Smooth muscle cell (in vitro differentiated cells): ENCODE measurements around the gene RYR1. TPM values are rescaled to one million over a fixed set of nuclear protein-coding genes. Genes with fewer than 3 reads are reported as not detected.

Experiments used
- DNase-seq: peaks from one replicate; lab custom pipeline; 2025; ENCODE audit not compliant: unreplicated experiment; lab: John Stamatoyannopoulos, UW
- H2AFZ ChIP-seq: fragments of 200-600 bp; sonication (generic); 2 replicates; pipeline ENCODE4 v1.6.0; 2016; ENCODE audit warnings: antibody characterized with exemption, low read depth, mild to moderate bottlenecking
- H3F3A ChIP-seq: fragments of 200-600 bp; sonication (generic); 2 replicates; pipeline ENCODE4 v1.6.0; 2017; ENCODE audit warnings: antibody characterized with exemption, low read depth
- H3K27ac ChIP-seq: fragments of 200-600 bp; sonication (generic); 2 replicates; pipeline ENCODE4 v1.5.1; 2016; ENCODE audit warnings: low read depth, mild to moderate bottlenecking
- H3K27me3 ChIP-seq: fragments of 200-600 bp; sonication (generic); 2 replicates; pipeline ENCODE4 v1.6.1; 2016; ENCODE audit warnings: low read depth, mild to moderate bottlenecking
- H3K36me3 ChIP-seq: fragments of 200-600 bp; sonication (generic); 2 replicates; pipeline ENCODE4 v1.5.1; 2016; ENCODE audit warnings: low read depth
- H3K4me1 ChIP-seq: fragments of 200-600 bp; sonication (generic); 2 replicates; pipeline ENCODE4 v1.5.1; 2016; ENCODE audit warnings: low read depth
- H3K4me2 ChIP-seq: fragments of 200-600 bp; sonication (generic); 2 replicates; pipeline ENCODE4 v1.6.0; 2016; ENCODE audit warnings: mild to moderate bottlenecking
- H3K4me3 ChIP-seq: fragments of 200-600 bp; sonication (generic); 2 replicates; pipeline ENCODE4 v1.5.1; 2016; ENCODE audit warnings: mild to moderate bottlenecking
- H3K79me2 ChIP-seq: fragments of 200-600 bp; sonication (generic); 2 replicates; pipeline ENCODE4 v1.6.0; 2016; ENCODE audit warnings: low read depth, mild to moderate bottlenecking
- H3K9ac ChIP-seq: fragments of 200-600 bp; sonication (generic); 2 replicates; pipeline ENCODE4 v1.6.0; 2016; ENCODE audit warnings: low read depth
- H3K9me3 ChIP-seq: fragments of 200-600 bp; sonication (generic); replicated peaks from 2 replicates; pipeline ENCODE4 v1.5.1; 2016; ENCODE audit warnings: low read depth
- H4K20me1 ChIP-seq: fragments of 200-600 bp; sonication (generic); 2 replicates; pipeline ENCODE4 v1.6.0; 2016; ENCODE audit warnings: low read depth
- CTCF ChIP-seq: fragments of 200-600 bp; sonication (generic); IDR thresholded peaks from 2 replicates; pipeline ENCODE4 v1.5.1; 2017; ENCODE audit warnings: borderline replicate concordance, mild to moderate bottlenecking, antibody characterized with exemption; ENCODE audit not compliant: insufficient read depth, poor library complexity, severe bottlenecking
- WGBS: methylation state at CpG from one replicate; pipeline ENCODE4 v1.1.7; 2016; ENCODE audit warnings: low lambda C conversion rate; 5-methylcytosine and 5-hydroxymethylcytosine counted together
- polyA plus RNA-seq: library from polyadenylated mRNA; unstranded; fragments of >200 nt; fragmentation: Nextera tagmentation; extraction: Ambion mirVana; gene quantifications from 2 replicates; pipeline ENCODE4 v1.2.1, GENCODE V29; 2016
- total RNA-seq: library from RNA; depleted of rRNA; stranded (reverse); fragments of >200 nt; gene quantifications from 2 replicates; pipeline ENCODE4 v1.2.3, GENCODE V29; 2014

RYR1 gene
- total and polyA plus RNA-seq, 2 experiments from 2014 or later: 0.31 to 0.95 TPM

- 87% methylated on average over 12 of the region's 12 CpGs for WGBS
- H3K36me3 ChIP-seq: no peaks in the 10 kb centered on the region
- DNase-seq: no peak
- no peaks in the 10 kb centered on the region for H3K27me3 ChIP-seq
- no peaks in the 10 kb centered on the region for H4K20me1 ChIP-seq
- no peak overlapping the region for H3K9ac ChIP-seq
- no peak overlapping the region for H3K4me2 ChIP-seq
- H3F3A ChIP-seq: no peaks in the 10 kb centered on the region
- H3K4me1 ChIP-seq: no peaks in the 10 kb centered on the region
- no peak overlapping the region for H3K27ac ChIP-seq
- no peaks in the 10 kb centered on the region for H3K79me2 ChIP-seq
- no peak for TF ChIP-seq CTCF
- H3K4me3 ChIP-seq: no peak overlapping the region
- H2AFZ ChIP-seq: no peak overlapping the region
- H3K9me3 ChIP-seq: no peaks in the 10 kb centered on the region
Observed at GRCh38 chr19:38507551-38508127, 74.1 kb downstream of the RYR1 start.

DNA sequence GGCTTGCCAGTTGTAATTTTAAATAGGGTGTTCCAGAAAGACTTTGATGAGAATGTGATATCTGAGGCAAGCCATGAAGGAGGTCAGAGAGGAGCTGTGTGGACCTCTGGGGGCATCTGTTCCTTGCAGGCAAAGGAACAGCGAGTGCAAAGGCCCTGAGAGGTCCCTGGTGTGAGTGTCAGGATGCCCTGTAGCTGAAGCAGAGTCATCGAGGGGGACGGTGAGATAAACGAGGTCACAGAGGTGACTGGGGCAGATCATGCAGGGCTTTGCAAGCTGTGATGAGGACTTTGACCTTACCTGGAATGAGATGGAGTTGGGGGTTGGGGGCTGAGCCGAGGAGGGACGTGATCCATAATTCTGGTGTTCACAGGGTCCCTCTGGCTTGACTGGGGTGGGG, 75.0 kb downstream of the RYR1 start:
- H3K36me3 ChIP-seq: no peaks in the 10 kb centered on the region
- DNase-seq: no peak
- H4K20me1 ChIP-seq: no peaks in the 10 kb centered on the region
- no peak overlapping the region for H3K4me3 ChIP-seq
- H3K27me3 ChIP-seq: no peaks in the 10 kb centered on the region
- H3K79me2 ChIP-seq: no peaks in the 10 kb centered on the region
- H3K4me1 ChIP-seq: no peaks in the 10 kb centered on the region
- no peaks in the 10 kb centered on the region for H3K9me3 ChIP-seq
- H3K27ac ChIP-seq: no peak overlapping the region
- 95% methylated on average over 6 of the region's 6 CpGs for WGBS
- H2AFZ ChIP-seq: no peak overlapping the region
- no peak overlapping the region for H3K9ac ChIP-seq
- H3K4me2 ChIP-seq: no peak overlapping the region
- no peaks in the 10 kb centered on the region for H3F3A ChIP-seq
- TF ChIP-seq CTCF: no peak

- DNase-seq: no peak
- TF ChIP-seq CTCF: no peak
- Histone ChIP-seq H3K27me3 (no peaks in the 10 kb centered on the region), H3K36me3 (no peaks in the 10 kb centered on the region), H3K27ac (no peak overlapping the region), H4K20me1 (no peaks in the 10 kb centered on the region), H3K4me2 (no peak overlapping the region), H3K9me3 (no peaks in the 10 kb centered on the region), H3F3A (no peaks in the 10 kb centered on the region), H2AFZ (no peak overlapping the region), H3K4me1 (no peaks in the 10 kb centered on the region), H3K79me2 (no peaks in the 10 kb centered on the region), H3K4me3 (no peak overlapping the region), H3K9ac (no peak overlapping the region)
- 97% methylated on average over 2 of the region's 2 CpGs for WGBS
Observed at GRCh38 chr19:38509027-38509426, 75.5 kb downstream of the RYR1 start.

DNA sequence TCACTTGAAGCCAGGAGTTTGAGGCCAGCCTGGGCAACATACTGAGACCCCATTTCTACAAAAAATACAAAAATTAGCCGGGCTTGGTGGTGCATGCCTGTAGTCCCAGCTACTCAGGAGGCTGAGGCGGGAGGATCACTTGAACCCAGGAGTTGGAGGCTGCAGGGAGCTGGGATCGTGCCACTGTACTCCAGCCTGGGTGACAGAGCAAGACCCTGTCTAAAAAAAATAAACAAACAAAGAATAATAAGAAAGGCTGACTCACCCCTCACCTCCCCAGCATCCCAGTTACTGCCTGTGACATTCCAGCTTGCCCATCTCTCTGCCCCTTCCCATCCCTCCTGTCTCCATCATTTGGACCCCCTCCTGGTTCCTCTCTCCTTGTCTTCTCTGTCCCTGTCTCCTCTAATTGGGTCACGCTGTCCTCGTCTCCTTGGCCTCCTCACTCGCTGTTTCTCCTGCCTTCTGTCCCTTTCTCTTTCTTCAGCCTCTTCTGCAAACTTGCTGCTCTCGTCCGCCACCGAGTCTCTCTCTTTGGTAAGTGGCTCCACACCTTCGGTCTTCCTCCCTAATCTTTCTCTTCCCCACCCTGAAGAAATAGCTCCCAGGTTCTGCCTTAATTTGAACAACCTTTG, 77.7 kb downstream of the RYR1 start:
- no peak for TF ChIP-seq CTCF
- H2AFZ ChIP-seq: no peak overlapping the region
- H3K4me2 ChIP-seq: no peak overlapping the region
- no peaks in the 10 kb centered on the region for H3K4me1 ChIP-seq
- no peaks in the 10 kb centered on the region for H3K27me3 ChIP-seq
- H3K36me3 ChIP-seq: no peaks in the 10 kb centered on the region
- 90% methylated on average over 10 of the region's 10 CpGs for WGBS
- no peaks in the 10 kb centered on the region for H3K79me2 ChIP-seq
- H3K27ac ChIP-seq: no peak overlapping the region
- H3F3A ChIP-seq: no peaks in the 10 kb centered on the region
- H3K9me3 ChIP-seq: no peaks in the 10 kb centered on the region
- H3K9ac ChIP-seq: no peak overlapping the region
- no peak overlapping the region for H3K4me3 ChIP-seq
- DNase-seq: no peak
- H4K20me1 ChIP-seq: no peaks in the 10 kb centered on the region
